Stimulated activated CD8-positive, alpha-beta memory T cell treated with anti-CD3 and anti-CD28 coated beads, Interleukin-7, amount 100 ng/mL, for 4 hours (primary cell): Measurements from ENCODE around the gene ANKRD33.

Source experiments
- DNase-seq, 2 donors: peaks; one replicate each; pipeline ENCODE4 v3.0.0-alpha.2; 2020; ENCODE audit warnings: low read depth in 2 of 2

ANKRD33 gene

GRCh38 chr12:51901881-51902280 is 14.0 kb downstream of the ANKRD33 start:
- no peak for DNase-seq

- DNase-seq, result no peak
Observed at GRCh38 chr12:51904951-51905470, 17.1 kb downstream of the ANKRD33 start.

GRCh38 chr12:51905471-51906429 is 17.8 kb downstream of the ANKRD33 start:
- DNase-seq, result no peak

GRCh38 chr12:51906430-51907082 is 18.7 kb downstream of the ANKRD33 start:
- DNase-seq, result no peak

GRCh38 chr12:51907083-51907855 is 19.4 kb downstream of the ANKRD33 start, which contains the start of gene ACVRL1:
TSS of gene ACVRL1 (plus strand) at chr12:51907504. CDS start at chr12:51912475, 4,971 bp downstream.
- DNase-seq, result no peak

- DNase-seq, result no peak
Observed at GRCh38 chr12:51907856-51908425, 20.0 kb downstream of the ANKRD33 start.

GRCh38 chr12:51908876-51909592 is 21.1 kb downstream of the ANKRD33 start:
- DNase-seq, result no peak

- DNase-seq, result no peak
Observed at GRCh38 chr12:51910168-51910567, 22.3 kb downstream of the ANKRD33 start.

GRCh38 chr12:51910691-51911090 is 22.8 kb downstream of the ANKRD33 start:
- no peak for DNase-seq

GRCh38 chr12:51911307-51911706 is 23.4 kb downstream of the ANKRD33 start:
- no peak for DNase-seq

GRCh38 chr12:51911788-51912711 is 24.1 kb downstream of the ANKRD33 start:
- DNase-seq, result no peak

- no peak for DNase-seq
Observed at GRCh38 chr12:51913071-51914033, 25.4 kb downstream of the ANKRD33 start.

- DNase-seq, result no peak
Observed at GRCh38 chr12:51914034-51914923, 26.4 kb downstream of the ANKRD33 start.

GRCh38 chr12:51915003-51915625 is 27.2 kb downstream of the ANKRD33 start:
- DNase-seq, result no peak

GRCh38 chr12:51915951-51916350 is 28.0 kb downstream of the ANKRD33 start:
- no peak for DNase-seq

GRCh38 chr12:51917041-51917590 is 29.2 kb downstream of the ANKRD33 start:
- DNase-seq, result no peak
